MCF 10A (cell line): ENCODE measurements around the gene HDAC10. TPM values are rescaled to one million over a fixed set of nuclear protein-coding genes. Genes with fewer than 3 reads are reported as not detected.
"Not testable (repeated sequence)": the region's sequence is repeated elsewhere in the genome, so short reads cannot be mapped to it uniquely, and the experiment has no call there.

Experiments
- BruUV-seq: library from RNA; stranded (reverse); fragments of 400-500 nt; replicated peaks from 2 replicates; lab custom pipeline; 2021; lab: Mats Ljungman, UMichigan
- CTCF ChIA-PET: fragments of 300-600 bp; sonication (Branson Sonifier 250); formaldehyde crosslinking; extraction: SDS; loops from one replicate; lab custom pipeline; 2021; ENCODE audit warnings: antibody characterized with exemption, inconsistent platforms; lab: Yijun Ruan, JAX
- POLR2A ChIA-PET: fragments of 300-600, 350-650 bp; sonication (Branson Sonifier 250); formaldehyde crosslinking; extraction: SDS; loops from one replicate; lab custom pipeline; 2020; ENCODE audit warnings: antibody characterized with exemption, inconsistent platforms; lab: Yijun Ruan, JAX
- DNase-seq: peaks from one replicate; pipeline ENCODE4 v3.0.0-alpha.2; 2018; ENCODE audit not compliant: unreplicated experiment
- H3K27ac Mint-ChIP-seq: one replicate; pipeline ENCODE4 v1.8.0; 2022; ENCODE audit warnings: mild to moderate bottlenecking, low read depth, mixed read lengths; ENCODE audit not compliant: unreplicated experiment
- H3K27me3 Mint-ChIP-seq: one replicate; pipeline ENCODE4 v1.8.0; 2022; ENCODE audit warnings: mixed read lengths; ENCODE audit not compliant: insufficient read depth, unreplicated experiment
- H3K36me3 Mint-ChIP-seq: one replicate; pipeline ENCODE4 v1.8.0; 2022; ENCODE audit warnings: mild to moderate bottlenecking, moderate library complexity, mixed read lengths; ENCODE audit not compliant: insufficient read depth, unreplicated experiment
- H3K4me1 Mint-ChIP-seq: one replicate; pipeline ENCODE4 v1.8.0; 2022; ENCODE audit warnings: mixed read lengths; ENCODE audit not compliant: insufficient read depth, unreplicated experiment
- H3K4me3 Mint-ChIP-seq: one replicate; pipeline ENCODE4 v1.8.0; 2022; ENCODE audit warnings: mild to moderate bottlenecking, moderate library complexity, mixed read lengths; ENCODE audit not compliant: unreplicated experiment
- H3K9me3 Mint-ChIP-seq: one replicate; pipeline ENCODE4 v1.8.0; 2022; ENCODE audit warnings: mixed read lengths; ENCODE audit not compliant: unreplicated experiment
- CTCF ChIP-seq: fragments of 200-600 bp; IDR thresholded peaks from one replicate; pipeline ENCODE4 v1.8.0; 2022; ENCODE audit warnings: antibody characterized with exemption, mild to moderate bottlenecking; ENCODE audit not compliant: unreplicated experiment
- intact Hi-C: fragments of 100-400 bp; cut with micrococcal nuclease; formaldehyde crosslinking; loops from 2 replicates; pipeline ENCODE4 v1.14.1; 2022
- total RNA-seq: library from RNA; stranded (reverse); gene quantifications from 2 replicates; pipeline ENCODE4 v1.2.3, GENCODE V29; 2022

The HDAC10 gene
- total RNA-seq, 1 experiment from 2014 or later: 27.5 TPM

- no peaks in the 10 kb centered on the region for H3K27me3 Mint-ChIP-seq
- no peaks in the 10 kb centered on the region for H3K9me3 Mint-ChIP-seq
- no peak for TF ChIP-seq CTCF
- intact Hi-C loops: no loop called here
- peaks cover 72% of the 10 kb centered on the region for H3K36me3 Mint-ChIP-seq
- H3K4me3 Mint-ChIP-seq: no peak overlapping the region
- no peak overlapping the region for H3K27ac Mint-ChIP-seq
- ChIA-PET POLR2A (interaction anchor here (0.9 to 1.0 kb wide), 2 partner anchors 15 to 88 kb away, joined by 3 to 4 read pairs; no protein-coding TSS in a partner anchor), CTCF (interaction anchor here (0.6 to 3.1 kb wide), 4 partner anchors 10 to 57 kb away, joined by 3 to 14 read pairs (median 4); no protein-coding TSS in a partner anchor)
- no TSS peak for BruUV-seq
- peaks cover 6% of the 10 kb centered on the region for H3K4me1 Mint-ChIP-seq
- no peak for DNase-seq
Measured at GRCh38 chr22:50205781-50206569, 45.1 kb downstream of the HDAC10 start.

- BruUV-seq, H3K4me3 Mint-ChIP-seq, H3K4me1 Mint-ChIP-seq, H3K27me3 Mint-ChIP-seq, DNase-seq, H3K9me3 Mint-ChIP-seq, intact Hi-C loops: not testable (repeated sequence)
- CTCF ChIA-PET: interaction anchor here (1.6 kb wide), 1 partner anchor 57 kb away, joined by 3 read pairs; no protein-coding TSS in a partner anchor
- H3K27ac Mint-ChIP-seq: peak overlapping the region; percentile 8
- H3K36me3 Mint-ChIP-seq: peaks cover 67% of the 10 kb centered on the region
- POLR2A ChIA-PET: interaction anchor here (1.4 kb wide), 1 partner anchor 14 kb away, joined by 7 read pairs; no protein-coding TSS in a partner anchor
Measured at GRCh38 chr22:50204998-50205397, 46.1 kb downstream of the HDAC10 start.

GRCh38 chr22:50204571-50204970 lies 46.5 kb downstream of the HDAC10 start:
- intact Hi-C loops: no loop called here
- peaks cover 65% of the 10 kb centered on the region for H3K36me3 Mint-ChIP-seq
- POLR2A ChIA-PET: interaction anchor here (1.4 kb wide), 1 partner anchor 14 kb away, joined by 7 read pairs; no protein-coding TSS in a partner anchor
- no peaks in the 10 kb centered on the region for H3K9me3 Mint-ChIP-seq
- no TSS peak for BruUV-seq
- CTCF ChIA-PET: interaction anchor here (0.7 to 1.7 kb wide), 4 partner anchors 55 to 58 kb away, joined by 3 to 6 read pairs (median 4); no protein-coding TSS in a partner anchor
- H3K4me3 Mint-ChIP-seq: no peak overlapping the region
- peak overlapping the region; percentile 8 for H3K27ac Mint-ChIP-seq
- H3K4me1 Mint-ChIP-seq: peaks cover under 1% of the 10 kb centered on the region
- H3K27me3 Mint-ChIP-seq: no peaks in the 10 kb centered on the region
- no peak for TF ChIP-seq CTCF
- DNase-seq: no peak

GRCh38 chr22:50203288-50203687 lies 47.8 kb downstream of the HDAC10 start:
- Mint-ChIP-seq H3K4me3 (no peak overlapping the region), H3K36me3 (peaks cover 57% of the 10 kb centered on the region), H3K27ac (no peak overlapping the region), H3K4me1 (no peaks in the 10 kb centered on the region), H3K9me3 (no peaks in the 10 kb centered on the region), H3K27me3 (no peaks in the 10 kb centered on the region)
- POLR2A ChIA-PET: interaction anchor here (0.9 to 1.4 kb wide), 2 partner anchors 13 to 17 kb away, joined by 3 to 7 read pairs; no protein-coding TSS in a partner anchor
- CTCF ChIA-PET: interaction anchor here (0.6 to 1.7 kb wide), 4 partner anchors 8 to 151 kb away, joined by 4 to 6 read pairs (median 4); no protein-coding TSS in a partner anchor
- intact Hi-C loops: no loop called here
- no peak for DNase-seq
- no peak for TF ChIP-seq CTCF
- BruUV-seq: no TSS peak
